ENCODE results near the gene AFTPH. TPM values are rescaled to one million over a fixed set of nuclear protein-coding genes. Genes with fewer than 3 reads are reported as not detected.

AFTPH gene, protein sequence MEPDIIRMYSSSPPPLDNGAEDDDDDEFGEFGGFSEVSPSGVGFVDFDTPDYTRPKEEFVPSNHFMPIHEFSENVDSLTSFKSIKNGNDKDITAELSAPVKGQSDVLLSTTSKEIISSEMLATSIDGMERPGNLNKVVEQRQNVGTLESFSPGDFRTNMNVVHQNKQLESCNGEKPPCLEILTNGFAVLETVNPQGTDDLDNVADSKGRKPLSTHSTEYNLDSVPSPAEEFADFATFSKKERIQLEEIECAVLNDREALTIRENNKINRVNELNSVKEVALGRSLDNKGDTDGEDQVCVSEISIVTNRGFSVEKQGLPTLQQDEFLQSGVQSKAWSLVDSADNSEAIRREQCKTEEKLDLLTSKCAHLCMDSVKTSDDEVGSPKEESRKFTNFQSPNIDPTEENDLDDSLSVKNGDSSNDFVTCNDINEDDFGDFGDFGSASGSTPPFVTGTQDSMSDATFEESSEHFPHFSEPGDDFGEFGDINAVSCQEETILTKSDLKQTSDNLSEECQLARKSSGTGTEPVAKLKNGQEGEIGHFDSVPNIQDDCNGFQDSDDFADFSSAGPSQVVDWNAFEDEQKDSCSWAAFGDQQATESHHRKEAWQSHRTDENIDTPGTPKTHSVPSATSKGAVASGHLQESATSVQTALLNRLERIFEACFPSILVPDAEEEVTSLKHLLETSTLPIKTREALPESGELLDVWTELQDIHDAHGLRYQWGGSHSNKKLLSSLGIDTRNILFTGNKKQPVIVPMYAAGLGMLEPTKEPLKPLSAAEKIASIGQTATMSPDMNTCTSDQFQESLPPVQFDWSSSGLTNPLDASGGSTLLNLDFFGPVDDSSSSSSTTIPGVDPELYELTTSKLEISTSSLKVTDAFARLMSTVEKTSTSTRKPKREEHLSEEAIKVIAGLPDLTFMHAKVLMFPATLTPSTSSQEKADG
- total RNA-seq (2021), result 14.9 to 16.3 TPM (median 15.0 TPM) in 3 replicates
- Bru-seq, nascent RNA, result percentile 80 among the genes with signal in this experiment
- long read RNA-seq, experiment 1, full-length matches to known transcripts, result 30 of 91 reads
- long read RNA-seq, experiment 1, partial matches to known transcripts, result 12 of 91 reads
- long read RNA-seq, experiment 1, other reads (novel, unspliced or antisense), result 49 of 91 reads
- long read RNA-seq, experiment 2, full-length matches to known transcripts, result 8 of 26 reads
- long read RNA-seq, experiment 2, partial matches to known transcripts, result 4 of 26 reads
- long read RNA-seq, experiment 2, other reads (novel, unspliced or antisense), result 14 of 26 reads
- long read RNA-seq, experiment 3, full-length matches to known transcripts, result 1 of 6 reads
- long read RNA-seq, experiment 3, partial matches to known transcripts, result 0 of 6 reads
- long read RNA-seq, experiment 3, other reads (novel, unspliced or antisense), result 5 of 6 reads

DNA sequence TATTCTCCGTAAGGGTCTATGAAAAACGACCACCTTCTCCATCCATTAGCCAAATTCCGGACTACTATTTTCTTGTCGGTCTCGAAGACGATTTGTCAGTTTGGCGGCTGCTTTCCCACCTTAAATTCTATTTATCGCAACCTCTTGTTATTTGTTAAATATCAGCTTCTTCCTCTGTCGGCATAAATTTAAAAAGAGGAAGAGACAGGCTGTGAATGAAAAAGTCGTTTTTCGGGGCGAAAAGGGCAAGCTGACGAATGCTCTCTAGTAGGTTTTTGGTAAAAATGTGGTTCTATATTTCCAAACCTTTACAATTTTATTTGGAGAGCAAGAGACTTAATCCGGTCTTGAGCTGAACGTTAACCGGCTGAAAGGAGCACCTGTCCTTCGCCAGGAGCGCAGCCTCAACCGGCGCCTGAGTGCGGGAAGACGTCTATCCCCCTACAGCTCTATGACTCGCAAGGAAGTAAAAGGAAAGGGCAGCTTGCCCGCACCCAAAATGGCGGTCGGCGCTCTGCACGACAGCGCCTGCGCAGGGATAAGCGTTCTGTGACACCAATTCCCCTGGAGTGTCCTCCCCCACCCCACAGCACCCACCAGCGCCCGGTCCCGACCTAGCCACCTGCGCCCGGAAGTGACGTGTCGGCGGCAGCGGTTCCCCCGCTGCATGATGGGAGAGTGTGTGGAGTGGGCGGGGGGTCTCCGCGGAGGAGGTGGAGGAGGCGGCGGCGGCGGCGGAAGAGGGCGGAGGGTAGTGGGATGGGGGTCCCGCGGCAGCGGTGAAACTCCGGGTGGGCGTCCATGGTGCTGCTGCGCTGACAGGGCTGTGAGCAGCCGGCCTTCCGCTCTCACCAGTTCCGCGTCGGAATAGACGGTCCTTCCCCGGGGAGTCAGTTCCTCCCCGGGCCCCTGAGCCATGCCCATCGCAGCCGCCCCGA, at the start of gene AFTPH:
AFTPH (plus strand) TSS at position 663 of the 938 bp plus-strand sequence. CDS start 27,147 bp downstream, outside the sequence.
- POLR2A ChIA-PET, result interaction anchor here (0.9 to 1.7 kb wide), 4 partner anchors 16 to 227 kb away, joined by 3 to 8 read pairs (median 4); no protein-coding TSS in a partner anchor
- peak within 1 kb of the TSS; percentile 100 for H3K4me3 Mint-ChIP-seq
- H3K36me3 Mint-ChIP-seq, result no peaks in the 10 kb centered on the region
- peak; percentile 95 for ATAC-seq
- H3K9me3 Mint-ChIP-seq, result no peaks in the 10 kb centered on the region
- peaks cover 18% of the 10 kb centered on the region for H3K4me1 Mint-ChIP-seq
- CTCF ChIA-PET, result interaction anchor here (0.6 to 3.5 kb wide), 19 partner anchors 9 to 540 kb away, joined by 3 to 28 read pairs (median 4); partner anchors contain the start of gene SERTAD2
- no peaks in the 10 kb centered on the region for H3K27me3 Mint-ChIP-seq (ENCODE audit: low read depth)
- peak; percentile 98 for DNase-seq (ENCODE audit: low spot score)
- H3K27ac Mint-ChIP-seq, result peak within 1 kb of the TSS; percentile 98
- TF ChIP-seq ATF1 (CRISPR knock-in tag; IDR thresholded peaks at IDR 0.05), result no peak
- TF ChIP-seq ZBTB21 (CRISPR knock-in tag; IDR thresholded peaks at IDR 0.05; ENCODE audit: borderline replicate concordance), result no peak
- TF ChIP-seq ZNF138 (CRISPR knock-in tag; conservative IDR thresholded peaks at IDR 0.05), result no peak
- TF ChIP-seq, protein P1, sequence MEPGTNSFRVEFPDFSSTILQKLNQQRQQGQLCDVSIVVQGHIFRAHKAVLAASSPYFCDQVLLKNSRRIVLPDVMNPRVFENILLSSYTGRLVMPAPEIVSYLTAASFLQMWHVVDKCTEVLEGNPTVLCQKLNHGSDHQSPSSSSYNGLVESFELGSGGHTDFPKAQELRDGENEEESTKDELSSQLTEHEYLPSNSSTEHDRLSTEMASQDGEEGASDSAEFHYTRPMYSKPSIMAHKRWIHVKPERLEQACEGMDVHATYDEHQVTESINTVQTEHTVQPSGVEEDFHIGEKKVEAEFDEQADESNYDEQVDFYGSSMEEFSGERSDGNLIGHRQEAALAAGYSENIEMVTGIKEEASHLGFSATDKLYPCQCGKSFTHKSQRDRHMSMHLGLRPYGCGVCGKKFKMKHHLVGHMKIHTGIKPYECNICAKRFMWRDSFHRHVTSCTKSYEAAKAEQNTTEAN (CRISPR knock-in tag; IDR thresholded peaks at IDR 0.05), result 0 out of 2 replicates have a peak, but pooled peaks have one; percentile 45
- TF ChIP-seq IRF2 (CRISPR knock-in tag; IDR thresholded peaks at IDR 0.05; ENCODE audit: borderline replicate concordance, low read depth), result no peak
- TF ChIP-seq, protein P2, sequence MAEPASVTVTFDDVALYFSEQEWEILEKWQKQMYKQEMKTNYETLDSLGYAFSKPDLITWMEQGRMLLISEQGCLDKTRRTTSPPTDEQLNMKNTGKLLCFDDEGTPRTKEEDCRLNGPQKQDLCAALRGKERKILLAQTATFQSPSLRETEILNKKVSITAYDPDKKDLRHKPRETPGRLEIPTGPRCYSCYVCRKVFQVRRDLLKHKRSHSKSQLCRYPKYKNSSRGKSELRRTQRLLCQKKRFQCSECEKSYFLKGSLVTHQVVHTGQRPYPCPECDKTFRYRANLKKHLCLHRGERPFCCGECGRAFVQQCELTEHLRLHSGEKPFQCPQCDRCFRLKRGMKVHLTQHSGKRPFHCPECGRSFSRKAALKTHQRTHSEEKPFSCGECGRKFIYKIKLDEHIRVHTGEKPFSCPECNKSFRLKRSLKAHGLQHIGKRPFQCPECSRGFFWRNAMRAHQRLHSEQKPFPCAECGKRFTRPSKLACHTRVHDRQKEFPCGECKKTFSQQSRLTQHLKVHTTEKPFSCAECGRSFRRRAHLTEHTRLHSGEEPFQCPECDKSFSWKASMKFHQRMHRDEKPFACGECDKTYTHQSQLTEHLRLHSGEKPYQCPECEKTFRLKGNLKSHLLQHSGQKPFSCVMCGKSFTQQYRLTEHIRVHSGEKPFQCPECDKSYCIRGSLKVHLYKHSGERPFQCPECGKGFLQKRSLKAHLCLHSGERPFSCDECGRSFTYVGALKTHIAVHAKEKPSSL (CRISPR knock-in tag; conservative IDR thresholded peaks at IDR 0.05), result no peak
- TF ChIP-seq RELA (CRISPR knock-in tag; IDR thresholded peaks at IDR 0.05; ENCODE audit: borderline replicate concordance), result no peak
- no peak for TF ChIP-seq JAZF1 (CRISPR knock-in tag; IDR thresholded peaks at IDR 0.05)
- no peak for TF ChIP-seq GRHL2 (CRISPR knock-in tag; IDR thresholded peaks at IDR 0.05; ENCODE audit: insufficient replicate concordance, severe bottlenecking)
- TF ChIP-seq, protein P3, sequence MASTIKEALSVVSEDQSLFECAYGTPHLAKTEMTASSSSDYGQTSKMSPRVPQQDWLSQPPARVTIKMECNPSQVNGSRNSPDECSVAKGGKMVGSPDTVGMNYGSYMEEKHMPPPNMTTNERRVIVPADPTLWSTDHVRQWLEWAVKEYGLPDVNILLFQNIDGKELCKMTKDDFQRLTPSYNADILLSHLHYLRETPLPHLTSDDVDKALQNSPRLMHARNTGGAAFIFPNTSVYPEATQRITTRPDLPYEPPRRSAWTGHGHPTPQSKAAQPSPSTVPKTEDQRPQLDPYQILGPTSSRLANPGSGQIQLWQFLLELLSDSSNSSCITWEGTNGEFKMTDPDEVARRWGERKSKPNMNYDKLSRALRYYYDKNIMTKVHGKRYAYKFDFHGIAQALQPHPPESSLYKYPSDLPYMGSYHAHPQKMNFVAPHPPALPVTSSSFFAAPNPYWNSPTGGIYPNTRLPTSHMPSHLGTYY (CRISPR knock-in tag; IDR thresholded peaks at IDR 0.05), result no peak
- TF ChIP-seq, protein P4, sequence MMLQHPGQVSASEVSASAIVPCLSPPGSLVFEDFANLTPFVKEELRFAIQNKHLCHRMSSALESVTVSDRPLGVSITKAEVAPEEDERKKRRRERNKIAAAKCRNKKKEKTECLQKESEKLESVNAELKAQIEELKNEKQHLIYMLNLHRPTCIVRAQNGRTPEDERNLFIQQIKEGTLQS (CRISPR knock-in tag; conservative IDR thresholded peaks at IDR 0.05), result no peak
- TF ChIP-seq ETV6 (CRISPR knock-in tag; IDR thresholded peaks at IDR 0.05), result no peak; the same call in 1 of the 2 replicates
- TF ChIP-seq, protein P5, sequence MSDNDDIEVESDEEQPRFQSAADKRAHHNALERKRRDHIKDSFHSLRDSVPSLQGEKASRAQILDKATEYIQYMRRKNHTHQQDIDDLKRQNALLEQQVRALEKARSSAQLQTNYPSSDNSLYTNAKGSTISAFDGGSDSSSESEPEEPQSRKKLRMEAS (CRISPR knock-in tag; IDR thresholded peaks at IDR 0.05), result peak; percentile 67
- TF ChIP-seq, protein P6, sequence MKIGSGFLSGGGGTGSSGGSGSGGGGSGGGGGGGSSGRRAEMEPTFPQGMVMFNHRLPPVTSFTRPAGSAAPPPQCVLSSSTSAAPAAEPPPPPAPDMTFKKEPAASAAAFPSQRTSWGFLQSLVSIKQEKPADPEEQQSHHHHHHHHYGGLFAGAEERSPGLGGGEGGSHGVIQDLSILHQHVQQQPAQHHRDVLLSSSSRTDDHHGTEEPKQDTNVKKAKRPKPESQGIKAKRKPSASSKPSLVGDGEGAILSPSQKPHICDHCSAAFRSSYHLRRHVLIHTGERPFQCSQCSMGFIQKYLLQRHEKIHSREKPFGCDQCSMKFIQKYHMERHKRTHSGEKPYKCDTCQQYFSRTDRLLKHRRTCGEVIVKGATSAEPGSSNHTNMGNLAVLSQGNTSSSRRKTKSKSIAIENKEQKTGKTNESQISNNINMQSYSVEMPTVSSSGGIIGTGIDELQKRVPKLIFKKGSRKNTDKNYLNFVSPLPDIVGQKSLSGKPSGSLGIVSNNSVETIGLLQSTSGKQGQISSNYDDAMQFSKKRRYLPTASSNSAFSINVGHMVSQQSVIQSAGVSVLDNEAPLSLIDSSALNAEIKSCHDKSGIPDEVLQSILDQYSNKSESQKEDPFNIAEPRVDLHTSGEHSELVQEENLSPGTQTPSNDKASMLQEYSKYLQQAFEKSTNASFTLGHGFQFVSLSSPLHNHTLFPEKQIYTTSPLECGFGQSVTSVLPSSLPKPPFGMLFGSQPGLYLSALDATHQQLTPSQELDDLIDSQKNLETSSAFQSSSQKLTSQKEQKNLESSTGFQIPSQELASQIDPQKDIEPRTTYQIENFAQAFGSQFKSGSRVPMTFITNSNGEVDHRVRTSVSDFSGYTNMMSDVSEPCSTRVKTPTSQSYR (CRISPR knock-in tag; IDR thresholded peaks at IDR 0.05), result no peak
- TF ChIP-seq, protein P7, sequence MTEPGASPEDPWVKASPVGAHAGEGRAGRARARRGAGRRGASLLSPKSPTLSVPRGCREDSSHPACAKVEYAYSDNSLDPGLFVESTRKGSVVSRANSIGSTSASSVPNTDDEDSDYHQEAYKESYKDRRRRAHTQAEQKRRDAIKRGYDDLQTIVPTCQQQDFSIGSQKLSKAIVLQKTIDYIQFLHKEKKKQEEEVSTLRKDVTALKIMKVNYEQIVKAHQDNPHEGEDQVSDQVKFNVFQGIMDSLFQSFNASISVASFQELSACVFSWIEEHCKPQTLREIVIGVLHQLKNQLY (CRISPR knock-in tag; IDR thresholded peaks at IDR 0.05), result no peak
- peak; percentile 89 for TF ChIP-seq GABPB1 (CRISPR knock-in tag; IDR thresholded peaks at IDR 0.05)
- TF ChIP-seq, protein P8, sequence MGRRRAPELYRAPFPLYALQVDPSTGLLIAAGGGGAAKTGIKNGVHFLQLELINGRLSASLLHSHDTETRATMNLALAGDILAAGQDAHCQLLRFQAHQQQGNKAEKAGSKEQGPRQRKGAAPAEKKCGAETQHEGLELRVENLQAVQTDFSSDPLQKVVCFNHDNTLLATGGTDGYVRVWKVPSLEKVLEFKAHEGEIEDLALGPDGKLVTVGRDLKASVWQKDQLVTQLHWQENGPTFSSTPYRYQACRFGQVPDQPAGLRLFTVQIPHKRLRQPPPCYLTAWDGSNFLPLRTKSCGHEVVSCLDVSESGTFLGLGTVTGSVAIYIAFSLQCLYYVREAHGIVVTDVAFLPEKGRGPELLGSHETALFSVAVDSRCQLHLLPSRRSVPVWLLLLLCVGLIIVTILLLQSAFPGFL (CRISPR knock-in tag; IDR thresholded peaks at IDR 0.05; ENCODE audit: borderline replicate concordance), result 0 out of 2 replicates have a peak, but pooled peaks have one; percentile 77
- TF ChIP-seq CREM (CRISPR knock-in tag; IDR thresholded peaks at IDR 0.05), result peak; percentile 96
- TF ChIP-seq TCF7 (CRISPR knock-in tag; IDR thresholded peaks at IDR 0.05; ENCODE audit: low read depth), result no peak
